Body of pancreas (tissue), 4 donors: ENCODE measurements around the gene CCDC154. TPM values are rescaled to one million over a fixed set of nuclear protein-coding genes. Genes with fewer than 3 reads are reported as not detected.
"Not testable (repeated sequence)": the region's sequence is repeated elsewhere in the genome, so short reads cannot be mapped to it uniquely, and the experiment has no call there.

Experiments used
- ATAC-seq: fragments of 150-250 bp; one replicate; pipeline ENCODE4 v1.9.1; 2016
- DNase-seq, 4 donors: peaks; one replicate each; pipeline ENCODE4 v3.0.0-alpha.2; 2019
- H3K27ac ChIP-seq, 4 donors: fragments of 200-600 bp; sonication (generic); 1 replicate in 3 of 4; 2 replicates in 1 of 4; pipeline versions ENCODE4 v1.5.1 to v1.6.1; 2016 to 2019; ENCODE audit warnings: mild to moderate bottlenecking in 1 of 4, mixed read lengths in 1 of 4, moderate library complexity in 1 of 4
- H3K27me3 ChIP-seq, 2 donors: fragments of 200-600 bp; sonication (generic); one replicate each; pipeline ENCODE4 v1.6.0; 2016; ENCODE audit warnings: mild to moderate bottlenecking in 1 of 2
- H3K36me3 ChIP-seq, 2 donors: fragments of 200-600 bp; sonication (generic); replicated peaks in 1 of 2; 2 replicates each; pipeline ENCODE4 v1.5.1; 2016; ENCODE audit warnings: low read depth in 2 of 2; ENCODE audit not compliant: insufficient read depth in 1 of 2
- H3K4me1 ChIP-seq: fragments of 200-600 bp; sonication (generic); one replicate; pipeline ENCODE4 v1.6.0; 2016
- H3K4me3 ChIP-seq, 2 donors: fragments of 200-600 bp; sonication (generic); 1 replicate in 1 of 2; 2 replicates in 1 of 2; pipeline ENCODE4 v1.5.1; 2016 to 2019
- H3K9me3 ChIP-seq, 3 donors: fragments of 200-600 bp; sonication (generic); 1 replicate in 2 of 3; 2 replicates in 1 of 3; pipeline ENCODE4 v1.5.1; 2016
- CTCF ChIP-seq, 7 experiments: fragments of 450-650 bp in 4 of 7; fragments of 200-600 bp in 3 of 7; sonication (generic) in 3 of 7; IDR thresholded peaks; one replicate each; pipeline ENCODE4 v1.5.1; 2016 to 2019; ENCODE audit warnings: antibody characterized with exemption in 7 of 7
- POLR2A ChIP-seq, 3 donors: fragments of 450-650 bp; IDR thresholded peaks; one replicate each; pipeline ENCODE4 v1.6.1; 2016; ENCODE audit warnings: antibody characterized with exemption in 3 of 3, mild to moderate bottlenecking in 2 of 3
- WGBS, 2 donors: methylation state at CpG; one replicate each; pipeline ENCODE4 v1.1.5; 2017; 5-methylcytosine and 5-hydroxymethylcytosine counted together
- intact Hi-C: fragments of 100-400 bp; cut with DNase I; formaldehyde crosslinking; loops from one replicate; pipeline ENCODE4 v1.15.1; 2023
- total RNA-seq, 2 donors: library from RNA; depleted of rRNA; stranded (reverse); fragments of >200 nt; gene quantifications; one replicate each; pipeline ENCODE4 v1.1.0, GENCODE V29; 2016

CCDC154 gene
- total RNA-seq, 2 donors from 2014 or later = 2.1 to 2.3 TPM

- no peak for DNase-seq
Measured at GRCh38 chr16:1441391-1441829, 2.9 kb downstream of the CCDC154 start.

GRCh38 chr16:1439699-1440074 is 4.7 kb downstream of the CCDC154 start:
- H3K9me3 ChIP-seq, DNase-seq, ATAC-seq, H3K27me3 ChIP-seq, H3K27ac ChIP-seq, intact Hi-C loops, H3K36me3 ChIP-seq, H3K4me1 ChIP-seq, H3K4me3 ChIP-seq: not testable (repeated sequence)
- 86 to 89% methylated on average over 4 of the region's 4 CpGs for WGBS, 2 donors

More at GRCh38 chr16:1441391-1441829, 2.9 kb downstream of the CCDC154 start:
- Histone ChIP-seq H3K9me3 (no peaks in the 10 kb centered on the region), H3K27ac (no peak overlapping the region), H3K4me3 (no peak overlapping the region), H3K36me3 (no peaks in the 10 kb centered on the region), H3K27me3 (no peaks in the 10 kb centered on the region), H3K4me1 (no peaks in the 10 kb centered on the region)
- ATAC-seq = no peak
- 62 to 71% methylated on average over 9 to 22 of the region's 22 CpGs for WGBS, 2 donors
- no peak for TF ChIP-seq POLR2A (IDR thresholded peaks at IDR 0.05)
- no peak for TF ChIP-seq CTCF (IDR thresholded peaks at IDR 0.05)
- intact Hi-C loops = no loop called here

- 80 to 85% methylated on average over 8 to 24 of the region's 27 CpGs for WGBS, 2 donors
- DNase-seq (no peak), ATAC-seq (no peak)
- no peaks in the 10 kb centered on the region for H3K4me1 ChIP-seq
- H3K4me3 ChIP-seq = no peak overlapping the region
- no peaks in the 10 kb centered on the region for H3K9me3 ChIP-seq
- no peaks in the 10 kb centered on the region for H3K27me3 ChIP-seq
- TF ChIP-seq CTCF (IDR thresholded peaks at IDR 0.05) (no peak), POLR2A (IDR thresholded peaks at IDR 0.05) (no peak)
- intact Hi-C loops = no loop called here
- no peak overlapping the region for H3K27ac ChIP-seq
- no peaks in the 10 kb centered on the region for H3K36me3 ChIP-seq
Measured at GRCh38 chr16:1439058-1439698, 5.2 kb downstream of the CCDC154 start.

- Histone ChIP-seq H3K27ac (no peak overlapping the region), H3K27me3 (no peaks in the 10 kb centered on the region), H3K4me3 (no peak overlapping the region), H3K4me1 (no peaks in the 10 kb centered on the region), H3K9me3 (no peaks in the 10 kb centered on the region), H3K36me3 (no peaks in the 10 kb centered on the region)
- intact Hi-C loops = no loop called here
- TF ChIP-seq POLR2A (IDR thresholded peaks at IDR 0.05) (no peak), CTCF (IDR thresholded peaks at IDR 0.05) (no peak)
- ATAC-seq (no peak), DNase-seq (no peak)
- 72% methylated on average over 24 of the region's 35 CpGs; no CpG with 5 or more reads in 1 of the 2 donors for WGBS, 2 donors
Measured at GRCh38 chr16:1438229-1439057, 5.9 kb downstream of the CCDC154 start.

- no peak overlapping the region for H3K4me3 ChIP-seq
- TF ChIP-seq CTCF (IDR thresholded peaks at IDR 0.05) = no peak
Measured at GRCh38 chr16:1437606-1438005, 6.8 kb downstream of the CCDC154 start.

More at GRCh38 chr16:1437606-1438005, 6.8 kb downstream of the CCDC154 start:
- DNase-seq = no peak
- no peaks in the 10 kb centered on the region for H3K9me3 ChIP-seq
- intact Hi-C loops = no loop called here
- H3K27me3 ChIP-seq = no peaks in the 10 kb centered on the region
- H3K4me1 ChIP-seq = no peaks in the 10 kb centered on the region
- WGBS, 2 donors = 81% methylated on average over 18 of the region's 22 CpGs; no CpG with 5 or more reads in 1 of the 2 donors
- no peaks in the 10 kb centered on the region for H3K36me3 ChIP-seq
- no peak overlapping the region for H3K27ac ChIP-seq
- no peak for ATAC-seq
